Lung (tissue), 12 donors: ENCODE data around the gene GPR85. TPM values are rescaled to one million over a fixed set of nuclear protein-coding genes. Genes with fewer than 3 reads are reported as not detected.

Experiments
- ATAC-seq: fragments of 200-7000 bp; cut with Tn5 transposase; one replicate; pipeline ENCODE4 v1.9.1; 2020; ENCODE audit warnings: moderate number of reproducible peaks; ENCODE audit not compliant: insufficient read depth, low FRiP score
- DNase-seq, 3 donors: peaks; one replicate each; pipeline ENCODE4 v3.0.0-alpha.2; 2013 to 2017
- H3K27ac ChIP-seq, 2 donors: one replicate each; pipeline ENCODE4 v1.5.1; 2013; ENCODE audit warnings: mild to moderate bottlenecking in 2 of 2, moderate library complexity in 2 of 2, control low read depth in 1 of 2, inconsistent platforms in 1 of 2, low read depth in 1 of 2, low read length in 1 of 2
- H3K27me3 ChIP-seq, 3 donors: one replicate each; pipeline ENCODE4 v1.5.1; 2013; ENCODE audit warnings: low read length in 2 of 3; ENCODE audit not compliant: control insufficient read depth in 3 of 3, insufficient read depth in 3 of 3
- H3K36me3 ChIP-seq, 4 donors: one replicate each; pipeline ENCODE4 v1.5.1; 2013; ENCODE audit warnings: low read length in 4 of 4, mild to moderate bottlenecking in 1 of 4, moderate library complexity in 1 of 4; ENCODE audit not compliant: control insufficient read depth in 4 of 4, insufficient read depth in 4 of 4
- H3K4me1 ChIP-seq, 5 donors: one replicate each; pipeline ENCODE4 v1.5.1; 2013; ENCODE audit warnings: low read length in 5 of 5, mild to moderate bottlenecking in 2 of 5, moderate library complexity in 1 of 5; ENCODE audit not compliant: control insufficient read depth in 5 of 5, insufficient read depth in 5 of 5
- H3K4me3 ChIP-seq: one replicate; pipeline ENCODE4 v1.5.1; 2013; ENCODE audit warnings: mild to moderate bottlenecking, control low read depth, moderate library complexity
- H3K9ac ChIP-seq, 2 donors: one replicate each; pipeline ENCODE4 v1.5.1; 2013; ENCODE audit warnings: low read length in 2 of 2, control low read depth in 1 of 2; ENCODE audit not compliant: insufficient read depth in 1 of 2
- H3K9me3 ChIP-seq, 4 donors: one replicate each; pipeline ENCODE4 v1.5.1; 2013; ENCODE audit warnings: low read length in 3 of 4, mild to moderate bottlenecking in 1 of 4, moderate library complexity in 1 of 4; ENCODE audit not compliant: control insufficient read depth in 4 of 4, insufficient read depth in 3 of 4
- CTCF ChIP-seq: IDR thresholded peaks from 2 replicates; pipeline ENCODE4 v1.5.1; 2012; ENCODE audit warnings: mild to moderate bottlenecking; ENCODE audit errors: control extremely low read depth, extremely low read depth
- WGBS, 2 donors: extraction: QIAGEN DNeasy Blood & Tissue Kit; methylation state at CpG; one replicate each; pipeline ENCODE4 v1.1.7; 2013; 5-methylcytosine and 5-hydroxymethylcytosine counted together
- polyA plus RNA-seq, 2 donors: library from polyadenylated mRNA; stranded (reverse); fragments of 200-250 nt; gene quantifications; one replicate each; pipeline ENCODE4 v1.2.1, GENCODE V29; 2013
- total RNA-seq, 2 donors: library from RNA; depleted of rRNA in 1 of 2; stranded (reverse); fragments of >200 nt in 1 of 2; gene quantifications; one replicate each; pipeline ENCODE4 v1.2.1, GENCODE V29; 2014 to 2021
- donor health status: control.
- donor health status: control.
- donor health status: Bipolar disorder and iron deficiency.
- donor health status: healthy.
- donor health status: DM: yes; HTN: yes; CAD: no.

GPR85 gene
- total and polyA plus RNA-seq, 4 donors, result 0.57 to 2.1 (median 1.4) TPM

- WGBS, 2 donors, result 86 to 93% methylated on average over 1 of the region's 1 CpG
- no peak overlapping the region for H3K9ac ChIP-seq
- no peaks in the 10 kb centered on the region for H3K9me3 ChIP-seq
- no peak overlapping the region for H3K27ac ChIP-seq
- no peaks in the 10 kb centered on the region for H3K36me3 ChIP-seq
- no peaks in the 10 kb centered on the region for H3K27me3 ChIP-seq
- H3K4me1 ChIP-seq, result no peaks in the 10 kb centered on the region
- ATAC-seq (no peak), DNase-seq (no peak)
- H3K4me3 ChIP-seq, result no peak overlapping the region
- TF ChIP-seq CTCF, result no peak
Observed at GRCh38 chr7:113128031-113128430, 41.4 kb upstream of the GPR85 start.

- TF ChIP-seq CTCF, result no peak
- no peak for ATAC-seq
- Histone ChIP-seq H3K27ac (no peak overlapping the region), H3K9ac (no peak overlapping the region), H3K9me3 (no peaks in the 10 kb centered on the region), H3K4me1 (no peaks in the 10 kb centered on the region), H3K27me3 (no peaks in the 10 kb centered on the region), H3K36me3 (no peaks in the 10 kb centered on the region), H3K4me3 (no peak overlapping the region)
- DNase-seq, result no peak
- WGBS, 2 donors, result 83 to 89% methylated on average over 2 of the region's 2 CpGs
Observed at GRCh38 chr7:113125728-113126127, 39.1 kb upstream of the GPR85 start.

- DNase-seq (no peak), ATAC-seq (no peak)
- no peak overlapping the region for H3K9ac ChIP-seq
- H3K4me3 ChIP-seq, result no peak overlapping the region
- H3K36me3 ChIP-seq, result no peaks in the 10 kb centered on the region
- no peaks in the 10 kb centered on the region for H3K9me3 ChIP-seq
- H3K27ac ChIP-seq, result no peak overlapping the region
- H3K4me1 ChIP-seq, result peaks cover 0 to 3% (median 0%) of the 10 kb centered on the region in 5 donors
- H3K27me3 ChIP-seq, result no peaks in the 10 kb centered on the region
- no peak for TF ChIP-seq CTCF
Observed at GRCh38 chr7:113122744-113123143, 36.1 kb upstream of the GPR85 start.

GRCh38 chr7:113120647-113121046 is 34.0 kb upstream of the GPR85 start:
- Histone ChIP-seq H3K4me1 (peaks cover 0 to 12% (median 0%) of the 10 kb centered on the region in 5 donors), H3K4me3 (no peak overlapping the region), H3K9me3 (no peaks in the 10 kb centered on the region), H3K36me3 (peaks cover 0 to 6% (median 3%) of the 10 kb centered on the region in 4 donors), H3K27ac (no peak overlapping the region), H3K27me3 (no peaks in the 10 kb centered on the region), H3K9ac (no peak overlapping the region)
- TF ChIP-seq CTCF, result no peak
- DNase-seq (no peak), ATAC-seq (no peak)
- WGBS, 2 donors, result 82 to 94% methylated on average over 1 of the region's 1 CpG
